DOHH2 (cell line): Measurements from ENCODE around the gene CD2.

Source experiments
- CTCF ChIP-seq: fragments of 200-600 bp; sonication (generic); IDR thresholded peaks from one replicate; pipeline ENCODE4 v1.5.1; 2014; ENCODE audit warnings: antibody characterized with exemption, mild to moderate bottlenecking, low read depth, low read length; ENCODE audit not compliant: poor library complexity, severe bottlenecking
- EZH2phosphoT487 ChIP-seq: fragments of 200-600 bp; sonication (generic); IDR thresholded peaks from 2 replicates; pipeline ENCODE4 v1.6.1; 2017; ENCODE audit warnings: borderline replicate concordance, mild to moderate bottlenecking, antibody characterized with exemption, low read length, moderate library complexity, mixed read lengths

GRCh38 chr1:116771997-116772647 lies 17.9 kb downstream of the CD2 start:
- TF ChIP-seq CTCF, result no peak
- TF ChIP-seq EZH2phosphoT487, result no peak
